ENCODE measurements around the gene NPTX1.
A peak's percentile ranks its signal among the peaks of the same experiment; 100 is the strongest.

NPTX1 gene

DNA sequence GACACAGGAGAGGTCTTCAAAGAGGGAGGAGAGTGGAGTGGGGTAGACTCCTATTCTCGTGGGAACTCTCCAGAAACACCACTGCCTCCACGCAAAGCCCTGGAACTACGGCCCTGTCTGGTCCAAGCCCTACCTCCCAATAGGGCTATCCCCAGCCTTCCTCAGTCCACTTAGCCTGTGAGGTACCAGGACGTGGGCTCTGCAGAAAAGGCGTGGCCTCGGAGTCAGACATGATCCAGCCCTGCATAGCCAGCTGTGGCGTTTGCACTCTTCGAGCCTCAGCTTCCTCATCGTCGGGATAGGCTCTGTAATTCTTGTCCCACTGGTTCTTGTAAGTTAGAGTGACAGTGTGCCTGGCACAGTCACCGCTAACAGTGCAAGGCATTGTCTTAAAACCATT, 47.6 kb downstream of the NPTX1 start:
- no peaks in the 10 kb centered on the region for H4K20me1 ChIP-seq (ENCODE audit: insufficient read depth)
- no peaks in the 10 kb centered on the region for H3K4me1 ChIP-seq (ENCODE audit: low read depth, poor library complexity, severe bottlenecking)
- H3K36me3 ChIP-seq (ENCODE audit: insufficient read depth): no peaks in the 10 kb centered on the region
- H2AFZ ChIP-seq (ENCODE audit: low read depth): no peak overlapping the region
- no peak overlapping the region for H3K4me3 ChIP-seq (IDR thresholded peaks at IDR 0.05; ENCODE audit: insufficient read depth, low read depth, low read length)
- H3K9ac ChIP-seq: no peak overlapping the region
- TF ChIP-seq, protein P1, sequence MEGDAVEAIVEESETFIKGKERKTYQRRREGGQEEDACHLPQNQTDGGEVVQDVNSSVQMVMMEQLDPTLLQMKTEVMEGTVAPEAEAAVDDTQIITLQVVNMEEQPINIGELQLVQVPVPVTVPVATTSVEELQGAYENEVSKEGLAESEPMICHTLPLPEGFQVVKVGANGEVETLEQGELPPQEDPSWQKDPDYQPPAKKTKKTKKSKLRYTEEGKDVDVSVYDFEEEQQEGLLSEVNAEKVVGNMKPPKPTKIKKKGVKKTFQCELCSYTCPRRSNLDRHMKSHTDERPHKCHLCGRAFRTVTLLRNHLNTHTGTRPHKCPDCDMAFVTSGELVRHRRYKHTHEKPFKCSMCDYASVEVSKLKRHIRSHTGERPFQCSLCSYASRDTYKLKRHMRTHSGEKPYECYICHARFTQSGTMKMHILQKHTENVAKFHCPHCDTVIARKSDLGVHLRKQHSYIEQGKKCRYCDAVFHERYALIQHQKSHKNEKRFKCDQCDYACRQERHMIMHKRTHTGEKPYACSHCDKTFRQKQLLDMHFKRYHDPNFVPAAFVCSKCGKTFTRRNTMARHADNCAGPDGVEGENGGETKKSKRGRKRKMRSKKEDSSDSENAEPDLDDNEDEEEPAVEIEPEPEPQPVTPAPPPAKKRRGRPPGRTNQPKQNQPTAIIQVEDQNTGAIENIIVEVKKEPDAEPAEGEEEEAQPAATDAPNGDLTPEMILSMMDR (conservative IDR thresholded peaks at IDR 0.05; ENCODE audit: low read depth, low read length): no peak
- H3K27ac ChIP-seq: no peak overlapping the region
- H3K79me2 ChIP-seq (ENCODE audit: insufficient read depth, low read depth): no peaks in the 10 kb centered on the region
- H3K27me3 ChIP-seq (ENCODE audit: insufficient read depth, low read depth): peaks cover 90% of the 10 kb centered on the region
- no peak overlapping the region for H3K4me2 ChIP-seq

DNA sequence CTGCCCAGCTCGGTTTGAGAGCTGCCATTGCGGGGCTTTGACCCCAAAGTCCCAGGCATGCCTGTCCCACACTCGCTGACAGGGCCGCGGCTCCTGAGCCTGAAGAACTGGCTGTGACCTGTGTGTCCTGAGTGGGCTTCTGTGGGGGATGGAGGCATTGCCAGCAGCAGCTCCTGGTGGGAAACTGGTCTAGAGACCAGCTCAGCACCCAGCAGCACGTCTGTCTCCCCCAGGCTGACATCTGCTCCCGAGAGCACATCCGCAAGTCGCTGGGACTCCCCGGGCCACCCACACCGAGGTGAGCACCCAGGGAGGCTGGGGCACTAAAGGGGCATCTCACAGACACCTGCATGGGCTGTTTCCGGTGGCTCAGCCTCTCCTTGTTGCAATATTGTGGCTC, 48.0 kb downstream of the NPTX1 start:
- H3K4me2 ChIP-seq: no peak overlapping the region
- no peaks in the 10 kb centered on the region for H3K36me3 ChIP-seq (ENCODE audit: insufficient read depth)
- H3K79me2 ChIP-seq (ENCODE audit: insufficient read depth, low read depth): no peaks in the 10 kb centered on the region
- H3K4me1 ChIP-seq (ENCODE audit: low read depth, poor library complexity, severe bottlenecking): no peaks in the 10 kb centered on the region
- H4K20me1 ChIP-seq (ENCODE audit: insufficient read depth): no peaks in the 10 kb centered on the region
- no peak overlapping the region for H2AFZ ChIP-seq (ENCODE audit: low read depth)
- H3K27me3 ChIP-seq (ENCODE audit: insufficient read depth, low read depth): peaks cover 85% of the 10 kb centered on the region
- H3K4me3 ChIP-seq (IDR thresholded peaks at IDR 0.05; ENCODE audit: insufficient read depth, low read depth, low read length): no peak overlapping the region
- H3K9ac ChIP-seq: no peak overlapping the region
- H3K27ac ChIP-seq: no peak overlapping the region
- TF ChIP-seq, protein P1 (conservative IDR thresholded peaks at IDR 0.05; ENCODE audit: low read depth, low read length): no peak

DNA sequence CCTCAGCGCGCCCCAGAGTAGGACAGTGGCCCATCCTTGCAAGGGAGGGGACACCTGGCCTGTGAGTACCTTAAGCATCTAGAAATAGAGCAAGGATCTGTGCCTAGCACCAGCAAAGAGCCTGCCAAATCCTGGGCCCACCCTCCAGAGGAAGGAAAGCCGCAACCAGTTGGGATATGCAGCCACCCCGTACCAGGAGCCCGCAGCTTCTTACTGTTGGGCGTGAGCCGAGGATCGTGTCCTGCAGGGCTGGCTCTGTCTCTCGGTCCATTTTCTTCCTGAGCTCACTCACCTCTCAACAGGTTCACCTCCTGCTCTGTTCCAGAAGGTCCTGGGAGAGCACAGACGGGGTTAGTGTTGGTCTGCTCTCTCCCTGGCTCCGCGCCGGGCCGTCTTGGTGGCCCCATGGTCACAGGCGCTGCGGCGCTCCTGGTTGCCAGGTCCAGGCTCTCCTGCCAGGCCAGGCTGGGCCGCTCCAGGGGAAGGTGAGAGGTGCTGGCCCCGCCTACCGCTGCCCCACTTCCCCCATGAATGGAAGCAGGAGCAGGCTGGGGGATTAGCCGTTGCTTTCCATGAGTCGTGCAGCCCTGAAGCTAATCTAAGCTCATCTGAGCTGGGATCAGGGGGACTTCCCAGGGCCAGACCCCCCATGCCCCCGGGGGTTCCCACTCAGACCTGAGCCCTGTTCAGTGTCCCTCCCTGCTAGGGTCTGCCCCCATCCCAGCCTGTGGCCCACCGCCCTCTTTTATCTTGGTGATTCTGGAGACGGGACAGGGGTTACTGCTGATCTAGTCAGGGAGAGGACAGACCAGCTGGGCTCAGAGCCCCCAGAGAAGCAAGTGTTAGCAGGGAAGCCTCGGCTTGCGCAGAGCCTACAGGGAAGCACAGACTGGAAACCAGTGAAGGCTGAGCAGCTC, 48.8 kb downstream of the NPTX1 start:
- no peak overlapping the region for H3K9ac ChIP-seq
- H2AFZ ChIP-seq (ENCODE audit: low read depth): no peak overlapping the region
- H3K27me3 ChIP-seq (ENCODE audit: insufficient read depth, low read depth): peaks cover 78% of the 10 kb centered on the region

DNA sequence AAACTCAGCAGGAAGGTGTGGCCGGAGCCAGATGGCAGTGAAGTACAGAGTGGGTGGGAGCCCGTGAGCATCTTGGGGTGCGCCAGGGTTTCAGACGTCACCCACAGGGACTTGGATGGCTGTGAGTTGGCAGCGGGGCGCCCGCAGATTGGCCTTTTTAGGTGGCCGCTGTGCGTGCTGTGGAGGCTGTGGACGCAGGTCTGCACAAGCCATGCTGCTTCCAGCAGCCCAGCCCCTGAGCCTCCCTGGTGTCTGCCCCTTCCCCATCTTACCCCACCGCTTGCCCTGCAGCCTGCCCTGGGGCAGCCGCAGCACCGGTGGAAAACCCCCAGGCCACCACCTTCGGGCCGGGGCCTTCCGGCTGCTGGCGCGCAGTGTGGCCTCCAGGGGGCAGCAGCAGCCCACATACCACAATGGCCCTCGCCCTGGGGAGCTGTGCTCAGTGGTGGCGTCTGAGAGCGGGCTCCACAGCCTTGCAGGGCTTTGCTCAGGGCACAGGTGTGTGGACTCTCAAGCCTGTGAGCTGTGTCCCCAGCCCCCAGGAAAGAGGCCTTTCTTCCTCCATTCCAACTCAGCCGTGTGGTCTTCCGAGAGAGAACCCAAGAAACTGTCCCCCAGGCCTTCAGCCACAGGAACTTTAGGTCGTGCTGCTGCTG, 49.6 kb downstream of the NPTX1 start:
- no peaks in the 10 kb centered on the region for H3K79me2 ChIP-seq (ENCODE audit: insufficient read depth, low read depth)
- H4K20me1 ChIP-seq (ENCODE audit: insufficient read depth): no peaks in the 10 kb centered on the region
- no peak overlapping the region for H3K4me2 ChIP-seq
- TF ChIP-seq, protein P1 (conservative IDR thresholded peaks at IDR 0.05; ENCODE audit: low read depth, low read length): peak; percentile 93
- H3K9ac ChIP-seq: no peak overlapping the region
- H2AFZ ChIP-seq (ENCODE audit: low read depth): no peak overlapping the region
- H3K27ac ChIP-seq: no peak overlapping the region
- no peak overlapping the region for H3K4me3 ChIP-seq (IDR thresholded peaks at IDR 0.05; ENCODE audit: insufficient read depth, low read depth, low read length)
- no peaks in the 10 kb centered on the region for H3K4me1 ChIP-seq (ENCODE audit: low read depth, poor library complexity, severe bottlenecking)
- no peaks in the 10 kb centered on the region for H3K36me3 ChIP-seq (ENCODE audit: insufficient read depth)
- H3K27me3 ChIP-seq (ENCODE audit: insufficient read depth, low read depth): peaks cover 72% of the 10 kb centered on the region

More for the DNA sequence above, 48.8 kb downstream of the NPTX1 start:
- Histone ChIP-seq H3K27ac (no peak overlapping the region), H3K79me2 (ENCODE audit: insufficient read depth, low read depth) (no peaks in the 10 kb centered on the region), H3K4me1 (ENCODE audit: low read depth, poor library complexity, severe bottlenecking) (no peaks in the 10 kb centered on the region), H4K20me1 (ENCODE audit: insufficient read depth) (no peaks in the 10 kb centered on the region), H3K4me2 (no peak overlapping the region), H3K36me3 (ENCODE audit: insufficient read depth) (no peaks in the 10 kb centered on the region), H3K4me3 (IDR thresholded peaks at IDR 0.05; ENCODE audit: insufficient read depth, low read depth, low read length) (no peak overlapping the region)
- TF ChIP-seq, protein P1 (conservative IDR thresholded peaks at IDR 0.05; ENCODE audit: low read depth, low read length): no peak
